ENCODE results near the gene CD300LF.

GRCh38 chr17:74737299-74738050, 24.8 kb upstream of the CD300LF start:
- TF ChIP-seq CTCF (IDR thresholded peaks at IDR 0.05) (peak in 1 of 4 experiments; percentile 14), POLR2A (IDR thresholded peaks at IDR 0.05) (no peak), POLR2AphosphoS5 (IDR thresholded peaks at IDR 0.05) (no peak)
